WTC11 (cell line): ENCODE results near the gene MRTFA.

Experiments
- CBFB ChIP-seq: sonication (generic); formaldehyde crosslinking; IDR thresholded peaks from 2 replicates; pipeline ENCODE4 v1.8.1; 2022; ENCODE audit warnings: mild to moderate bottlenecking, low read depth, missing genetic modification reagents
- CTCF ChIP-seq: fragments of 200-600 bp; IDR thresholded peaks from 2 replicates; pipeline ENCODE4 v1.8.0; 2022; ENCODE audit warnings: antibody characterized with exemption
- E2F1 ChIP-seq: sonication (generic); formaldehyde crosslinking; IDR thresholded peaks from 2 replicates; pipeline ENCODE4 v1.8.0; 2022; ENCODE audit warnings: mild to moderate bottlenecking, missing genetic modification reagents
- E2F5 ChIP-seq: sonication (generic); formaldehyde crosslinking; IDR thresholded peaks from 2 replicates; pipeline ENCODE4 v1.8.1; 2022; ENCODE audit warnings: mild to moderate bottlenecking, moderate library complexity, missing genetic modification reagents
- FOXK1 ChIP-seq: sonication (generic); formaldehyde crosslinking; IDR thresholded peaks from 2 replicates; pipeline ENCODE4 v1.8.0; 2022; ENCODE audit warnings: mild to moderate bottlenecking, moderate library complexity, missing genetic modification reagents
- SP1 ChIP-seq: sonication (generic); formaldehyde crosslinking; conservative IDR thresholded peaks from 2 replicates; pipeline ENCODE4 v1.8.1; 2022; ENCODE audit warnings: missing genetic modification reagents
- TCF7 ChIP-seq: sonication (generic); formaldehyde crosslinking; IDR thresholded peaks from 2 replicates; pipeline ENCODE4 v1.8.0; 2022; ENCODE audit warnings: mild to moderate bottlenecking, low read depth, missing genetic modification reagents, moderate library complexity
- ZNF138 ChIP-seq: sonication (generic); formaldehyde crosslinking; conservative IDR thresholded peaks from 2 replicates; pipeline ENCODE4 v1.8.1; 2022; ENCODE audit warnings: mild to moderate bottlenecking, moderate library complexity, missing genetic modification reagents
- ZNF232 ChIP-seq: sonication (generic); formaldehyde crosslinking; IDR thresholded peaks from 2 replicates; pipeline ENCODE4 v1.8.0; 2022; ENCODE audit warnings: mild to moderate bottlenecking, missing genetic modification reagents
- ZNF416 ChIP-seq: fragments of 250-450 bp; sonication (Bioruptor Pico); IDR thresholded peaks from 2 replicates; pipeline ENCODE4 v1.9.0; 2021; ENCODE audit warnings: mild to moderate bottlenecking, inconsistent platforms
- ZNF423 ChIP-seq: fragments of 250-450 bp; sonication (Bioruptor Pico); IDR thresholded peaks from 2 replicates; pipeline ENCODE4 v2.1.2; 2022; ENCODE audit warnings: mild to moderate bottlenecking, moderate library complexity
- ZNF512 ChIP-seq: sonication (generic); formaldehyde crosslinking; IDR thresholded peaks from 2 replicates; pipeline ENCODE4 v1.8.1; 2022; ENCODE audit warnings: missing genetic modification reagents, borderline replicate concordance

GRCh38 chr22:40476341-40476740, 160.2 kb downstream of the MRTFA start:
- TF ChIP-seq ZNF512 (no peak), CTCF (no peak), SP1 (no peak), FOXK1 (no peak), ZNF423 (CRISPR knock-in tag) (no peak), ZNF138 (CRISPR knock-in tag) (no peak), CBFB (CRISPR knock-in tag) (no peak), E2F1 (no peak), E2F5 (CRISPR knock-in tag) (no peak), TCF7 (CRISPR knock-in tag) (no peak), ZNF416 (CRISPR knock-in tag) (no peak), ZNF232 (CRISPR knock-in tag) (no peak)
